SK-N-SH (cell line): Measurements from ENCODE around the gene TMEM169.

Source experiments
- EP300 ChIP-seq, 2 experiments: IDR thresholded peaks; 2 replicates each; pipeline versions ENCODE4 v1.4.0 to v1.6.1; 2012; ENCODE audit warnings: borderline replicate concordance in 1 of 2, low read depth in 1 of 2, low read length in 1 of 2
- MXI1 ChIP-seq: IDR thresholded peaks from 2 replicates; pipeline ENCODE4 v1.6.1; 2012; ENCODE audit warnings: mild to moderate bottlenecking, low read depth, low read length, improper control_type of control experiment
- NFIC ChIP-seq: IDR thresholded peaks from 2 replicates; pipeline ENCODE4 v1.4.0; 2012; ENCODE audit warnings: borderline replicate concordance
- NRF1 ChIP-seq: IDR thresholded peaks from 2 replicates; pipeline ENCODE4 v1.6.1; 2012; ENCODE audit warnings: low read depth, mild to moderate bottlenecking, low read length
- POLR2AphosphoS5 ChIP-seq: IDR thresholded peaks from 2 replicates; pipeline ENCODE4 v1.6.1; 2012; ENCODE audit warnings: low read depth, low read length
- RAD21 ChIP-seq: IDR thresholded peaks from 2 replicates; pipeline ENCODE4 v1.6.1; 2012; ENCODE audit warnings: mild to moderate bottlenecking, low read length
- TF ChIP-seq, protein P1 (sequence below): fragments of 200-600 bp; sonication (generic); IDR thresholded peaks from 2 replicates; pipeline ENCODE4 v1.6.1; 2017; ENCODE audit warnings: antibody characterized with exemption, mild to moderate bottlenecking, moderate library complexity
- TF ChIP-seq, protein P2 (sequence below): IDR thresholded peaks from 2 replicates; pipeline ENCODE4 v1.6.1; 2012; ENCODE audit warnings: mild to moderate bottlenecking, low read depth, low read length, moderate library complexity
- TF ChIP-seq, protein P3 (sequence below): IDR thresholded peaks from 2 replicates; pipeline ENCODE4; 2012

DNA sequence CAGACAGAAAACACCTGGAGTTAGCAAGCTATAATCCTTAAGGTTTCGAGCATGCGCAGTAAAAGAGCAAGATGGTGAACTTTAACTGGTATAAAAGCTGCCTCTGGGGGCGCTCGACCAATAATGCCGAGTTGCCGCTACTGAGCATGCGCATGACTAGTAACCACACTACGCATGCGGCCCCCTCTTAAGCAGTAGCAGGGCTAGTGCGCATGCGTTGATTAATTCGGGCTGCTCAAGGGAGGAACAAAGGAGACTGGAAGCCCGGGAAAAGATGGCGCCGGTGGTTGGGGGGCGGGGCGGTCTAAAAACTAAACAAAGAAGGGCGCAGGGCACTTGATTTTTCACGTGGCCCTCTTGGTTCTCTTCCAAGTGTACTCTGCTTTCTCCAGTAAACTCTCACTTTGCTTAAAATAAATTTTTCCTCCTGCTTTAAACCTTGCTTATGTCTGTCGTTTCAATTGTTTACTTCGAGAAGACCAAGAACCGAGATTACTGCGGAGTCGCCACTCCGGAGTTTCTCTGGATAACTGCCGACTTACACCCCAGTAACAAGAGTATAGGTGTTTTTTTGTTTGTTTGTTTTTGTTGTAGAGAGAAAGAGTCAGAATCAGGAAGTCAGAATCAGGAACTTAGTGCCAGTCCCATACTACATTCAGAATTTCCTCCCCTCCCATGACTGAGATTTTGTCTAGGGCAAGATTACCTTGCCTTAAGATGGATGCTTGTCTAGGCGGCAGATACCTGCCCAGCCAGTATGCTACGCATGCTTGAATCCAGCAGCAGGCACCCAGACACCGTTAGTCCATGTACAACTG, 33.2 kb downstream of the TMEM169 start:
- TF ChIP-seq, protein P1, sequence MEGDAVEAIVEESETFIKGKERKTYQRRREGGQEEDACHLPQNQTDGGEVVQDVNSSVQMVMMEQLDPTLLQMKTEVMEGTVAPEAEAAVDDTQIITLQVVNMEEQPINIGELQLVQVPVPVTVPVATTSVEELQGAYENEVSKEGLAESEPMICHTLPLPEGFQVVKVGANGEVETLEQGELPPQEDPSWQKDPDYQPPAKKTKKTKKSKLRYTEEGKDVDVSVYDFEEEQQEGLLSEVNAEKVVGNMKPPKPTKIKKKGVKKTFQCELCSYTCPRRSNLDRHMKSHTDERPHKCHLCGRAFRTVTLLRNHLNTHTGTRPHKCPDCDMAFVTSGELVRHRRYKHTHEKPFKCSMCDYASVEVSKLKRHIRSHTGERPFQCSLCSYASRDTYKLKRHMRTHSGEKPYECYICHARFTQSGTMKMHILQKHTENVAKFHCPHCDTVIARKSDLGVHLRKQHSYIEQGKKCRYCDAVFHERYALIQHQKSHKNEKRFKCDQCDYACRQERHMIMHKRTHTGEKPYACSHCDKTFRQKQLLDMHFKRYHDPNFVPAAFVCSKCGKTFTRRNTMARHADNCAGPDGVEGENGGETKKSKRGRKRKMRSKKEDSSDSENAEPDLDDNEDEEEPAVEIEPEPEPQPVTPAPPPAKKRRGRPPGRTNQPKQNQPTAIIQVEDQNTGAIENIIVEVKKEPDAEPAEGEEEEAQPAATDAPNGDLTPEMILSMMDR, result peak; percentile 94
- TF ChIP-seq NRF1 (peak; percentile 98), POLR2AphosphoS5 (peak; percentile 88; the same call in 1 of the 2 replicates), MXI1 (peak; percentile 89), EP300 (IDR thresholded peaks at IDR 0.05; ENCODE audit: borderline replicate concordance in 1 of 2, low read depth in 1 of 2, low read length in 1 of 2) (no peak), NFIC (no peak), RAD21 (no peak)
- TF ChIP-seq, protein P2, sequence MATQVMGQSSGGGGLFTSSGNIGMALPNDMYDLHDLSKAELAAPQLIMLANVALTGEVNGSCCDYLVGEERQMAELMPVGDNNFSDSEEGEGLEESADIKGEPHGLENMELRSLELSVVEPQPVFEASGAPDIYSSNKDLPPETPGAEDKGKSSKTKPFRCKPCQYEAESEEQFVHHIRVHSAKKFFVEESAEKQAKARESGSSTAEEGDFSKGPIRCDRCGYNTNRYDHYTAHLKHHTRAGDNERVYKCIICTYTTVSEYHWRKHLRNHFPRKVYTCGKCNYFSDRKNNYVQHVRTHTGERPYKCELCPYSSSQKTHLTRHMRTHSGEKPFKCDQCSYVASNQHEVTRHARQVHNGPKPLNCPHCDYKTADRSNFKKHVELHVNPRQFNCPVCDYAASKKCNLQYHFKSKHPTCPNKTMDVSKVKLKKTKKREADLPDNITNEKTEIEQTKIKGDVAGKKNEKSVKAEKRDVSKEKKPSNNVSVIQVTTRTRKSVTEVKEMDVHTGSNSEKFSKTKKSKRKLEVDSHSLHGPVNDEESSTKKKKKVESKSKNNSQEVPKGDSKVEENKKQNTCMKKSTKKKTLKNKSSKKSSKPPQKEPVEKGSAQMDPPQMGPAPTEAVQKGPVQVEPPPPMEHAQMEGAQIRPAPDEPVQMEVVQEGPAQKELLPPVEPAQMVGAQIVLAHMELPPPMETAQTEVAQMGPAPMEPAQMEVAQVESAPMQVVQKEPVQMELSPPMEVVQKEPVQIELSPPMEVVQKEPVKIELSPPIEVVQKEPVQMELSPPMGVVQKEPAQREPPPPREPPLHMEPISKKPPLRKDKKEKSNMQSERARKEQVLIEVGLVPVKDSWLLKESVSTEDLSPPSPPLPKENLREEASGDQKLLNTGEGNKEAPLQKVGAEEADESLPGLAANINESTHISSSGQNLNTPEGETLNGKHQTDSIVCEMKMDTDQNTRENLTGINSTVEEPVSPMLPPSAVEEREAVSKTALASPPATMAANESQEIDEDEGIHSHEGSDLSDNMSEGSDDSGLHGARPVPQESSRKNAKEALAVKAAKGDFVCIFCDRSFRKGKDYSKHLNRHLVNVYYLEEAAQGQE, result no peak; the same call in 1 of the 2 replicates
- TF ChIP-seq, protein P3, sequence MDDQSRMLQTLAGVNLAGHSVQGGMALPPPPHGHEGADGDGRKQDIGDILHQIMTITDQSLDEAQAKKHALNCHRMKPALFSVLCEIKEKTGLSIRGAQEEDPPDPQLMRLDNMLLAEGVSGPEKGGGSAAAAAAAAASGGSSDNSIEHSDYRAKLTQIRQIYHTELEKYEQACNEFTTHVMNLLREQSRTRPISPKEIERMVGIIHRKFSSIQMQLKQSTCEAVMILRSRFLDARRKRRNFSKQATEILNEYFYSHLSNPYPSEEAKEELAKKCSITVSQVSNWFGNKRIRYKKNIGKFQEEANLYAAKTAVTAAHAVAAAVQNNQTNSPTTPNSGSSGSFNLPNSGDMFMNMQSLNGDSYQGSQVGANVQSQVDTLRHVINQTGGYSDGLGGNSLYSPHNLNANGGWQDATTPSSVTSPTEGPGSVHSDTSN, result peak; percentile 4; the same call in 1 of the 2 replicates
